Panc1 (cell line): ENCODE data around the gene MUC5AC. TPM values are rescaled to one million over a fixed set of nuclear protein-coding genes. Genes with fewer than 3 reads are reported as not detected.
"Not testable (repeated sequence)": the region's sequence is repeated elsewhere in the genome, so short reads cannot be mapped to it uniquely, and the experiment has no call there.

ENCODE experiments used
- ATAC-seq: fragments of 200-7000 bp; cut with Tn5 transposase; 2 replicates; pipeline ENCODE4 v1.9.1; 2020; ENCODE audit warnings: mild to moderate bottlenecking, moderate library complexity
- BruUV-seq: library from RNA; stranded (reverse); fragments of 400-500 nt; replicated peaks from 2 replicates; lab custom pipeline; 2021; lab: Mats Ljungman, UMichigan
- CTCF ChIA-PET: fragments of 300-600 bp; sonication (Branson Sonifier 250); formaldehyde crosslinking; loops from one replicate; lab custom pipeline; 2022; ENCODE audit warnings: antibody characterized with exemption; lab: Charles Lee
- POLR2A ChIA-PET: fragments of 300-600 bp; sonication (Branson Sonifier 250); formaldehyde crosslinking; loops from one replicate; lab custom pipeline; 2022; ENCODE audit warnings: antibody characterized with exemption; lab: Charles Lee
- DNase-seq: peaks from one replicate; pipeline ENCODE4 v3.0.0-alpha.2; 2010; ENCODE audit warnings: low read depth, low spot score
- H3K27ac ChIP-seq: 2 replicates; pipeline ENCODE4 v1.5.1; 2011; ENCODE audit warnings: mild to moderate bottlenecking, low read length, inconsistent platforms
- H3K27me3 ChIP-seq: fragments of 200-500 bp; sonication (Bioruptor generic); 2 replicates; pipeline ENCODE4 v1.6.0; 2014; ENCODE audit warnings: low read length, inconsistent platforms; ENCODE audit not compliant: control insufficient read depth, insufficient read depth
- H3K36me3 ChIP-seq: fragments of 200-500 bp; sonication (Bioruptor generic); 2 replicates; pipeline ENCODE4 v1.5.1; 2014; ENCODE audit warnings: inconsistent platforms, mild to moderate bottlenecking, low read length, moderate library complexity; ENCODE audit not compliant: control insufficient read depth, insufficient read depth
- H3K4me1 ChIP-seq: 2 replicates; pipeline ENCODE4 v1.5.1; 2011; ENCODE audit warnings: inconsistent platforms, mild to moderate bottlenecking, low read length, moderate library complexity; ENCODE audit not compliant: control insufficient read depth, insufficient read depth
- H3K4me3 ChIP-seq, 2 experiments: 2 replicates each; pipeline ENCODE4 v1.5.1; 2011 to 2012; ENCODE audit warnings: low read depth in 2 of 2, low read length in 2 of 2, mild to moderate bottlenecking in 2 of 2, inconsistent platforms in 1 of 2, moderate library complexity in 1 of 2
- H3K9me3 ChIP-seq: fragments of 200-500 bp; sonication (Bioruptor generic); 2 replicates; pipeline ENCODE4 v1.5.1; 2014; ENCODE audit warnings: low read depth, mild to moderate bottlenecking, inconsistent platforms, low read length, moderate library complexity; ENCODE audit not compliant: control insufficient read depth, insufficient read depth
- CTCF ChIP-seq: fragments of 450-650 bp; IDR thresholded peaks from 2 replicates; pipeline ENCODE4 v1.5.1; 2017; ENCODE audit warnings: mild to moderate bottlenecking
- POLR2AphosphoS5 ChIP-seq: IDR thresholded peaks from 2 replicates; pipeline ENCODE4 v1.6.1; 2012; ENCODE audit warnings: mild to moderate bottlenecking, low read depth, low read length, moderate library complexity
- SIN3A ChIP-seq: IDR thresholded peaks from 2 replicates; pipeline ENCODE4 v1.6.1; 2012; ENCODE audit warnings: low read depth, mild to moderate bottlenecking, low read length, moderate library complexity, borderline replicate concordance; ENCODE audit not compliant: insufficient read depth
- TCF7L2 ChIP-seq: IDR thresholded peaks from 2 replicates; pipeline ENCODE4 v1.6.1; 2011; ENCODE audit warnings: mild to moderate bottlenecking, low read depth, low read length, inconsistent platforms
- in situ Hi-C: cut with HindIII; loops from 2 replicates; pipeline ENCODE4 v1.10.0; 2016; ENCODE audit warnings: low sequenced_read_pairs, low pct_unique_long_range_greater_than_20kb
- intact Hi-C: fragments of 100-400 bp; cut with micrococcal nuclease; formaldehyde crosslinking; loops from one replicate; pipeline ENCODE4 v1.10.0; 2022; ENCODE audit not compliant: unreplicated experiment
- total RNA-seq: library from RNA; stranded (reverse); gene quantifications from one replicate; pipeline ENCODE4 v1.2.1, GENCODE V29; 2021; ENCODE audit not compliant: unreplicated experiment
- TF ChIP-seq, protein P1 (sequence below), 2 experiments: IDR thresholded peaks; 2 replicates each; pipeline ENCODE4 v1.6.1; 2011 to 2012; ENCODE audit warnings: low read depth in 2 of 2, control low read depth in 1 of 2, low read length in 1 of 2, mild to moderate bottlenecking in 1 of 2, moderate library complexity in 1 of 2; ENCODE audit not compliant: insufficient read depth in 1 of 2

MUC5AC gene
- total RNA-seq, 1 experiment from 2014 or later: 0.03 TPM

GRCh38 chr11:1171985-1172728 lies 14.4 kb downstream of the MUC5AC start:
- Histone ChIP-seq H3K27ac (no peak overlapping the region), H3K4me3 (no peak overlapping the region), H3K27me3 (no peaks in the 10 kb centered on the region), H3K4me1 (no peaks in the 10 kb centered on the region), H3K36me3 (no peaks in the 10 kb centered on the region), H3K9me3 (no peaks in the 10 kb centered on the region)
- intact Hi-C loops (no loop called here), in situ Hi-C loops (no loop called here)
- ChIA-PET CTCF (no interaction called here), POLR2A (interaction anchor here (0.7 kb wide), 1 partner anchor 236 kb away, joined by 4 read pairs; no protein-coding TSS in a partner anchor)
- ATAC-seq (peak; percentile 52), DNase-seq (no peak)
- TF ChIP-seq TCF7L2 (no peak), POLR2AphosphoS5 (no peak), SIN3A (no peak), CTCF (no peak)
- TF ChIP-seq, protein P1, sequence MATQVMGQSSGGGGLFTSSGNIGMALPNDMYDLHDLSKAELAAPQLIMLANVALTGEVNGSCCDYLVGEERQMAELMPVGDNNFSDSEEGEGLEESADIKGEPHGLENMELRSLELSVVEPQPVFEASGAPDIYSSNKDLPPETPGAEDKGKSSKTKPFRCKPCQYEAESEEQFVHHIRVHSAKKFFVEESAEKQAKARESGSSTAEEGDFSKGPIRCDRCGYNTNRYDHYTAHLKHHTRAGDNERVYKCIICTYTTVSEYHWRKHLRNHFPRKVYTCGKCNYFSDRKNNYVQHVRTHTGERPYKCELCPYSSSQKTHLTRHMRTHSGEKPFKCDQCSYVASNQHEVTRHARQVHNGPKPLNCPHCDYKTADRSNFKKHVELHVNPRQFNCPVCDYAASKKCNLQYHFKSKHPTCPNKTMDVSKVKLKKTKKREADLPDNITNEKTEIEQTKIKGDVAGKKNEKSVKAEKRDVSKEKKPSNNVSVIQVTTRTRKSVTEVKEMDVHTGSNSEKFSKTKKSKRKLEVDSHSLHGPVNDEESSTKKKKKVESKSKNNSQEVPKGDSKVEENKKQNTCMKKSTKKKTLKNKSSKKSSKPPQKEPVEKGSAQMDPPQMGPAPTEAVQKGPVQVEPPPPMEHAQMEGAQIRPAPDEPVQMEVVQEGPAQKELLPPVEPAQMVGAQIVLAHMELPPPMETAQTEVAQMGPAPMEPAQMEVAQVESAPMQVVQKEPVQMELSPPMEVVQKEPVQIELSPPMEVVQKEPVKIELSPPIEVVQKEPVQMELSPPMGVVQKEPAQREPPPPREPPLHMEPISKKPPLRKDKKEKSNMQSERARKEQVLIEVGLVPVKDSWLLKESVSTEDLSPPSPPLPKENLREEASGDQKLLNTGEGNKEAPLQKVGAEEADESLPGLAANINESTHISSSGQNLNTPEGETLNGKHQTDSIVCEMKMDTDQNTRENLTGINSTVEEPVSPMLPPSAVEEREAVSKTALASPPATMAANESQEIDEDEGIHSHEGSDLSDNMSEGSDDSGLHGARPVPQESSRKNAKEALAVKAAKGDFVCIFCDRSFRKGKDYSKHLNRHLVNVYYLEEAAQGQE (IDR thresholded peaks at IDR 0.05; ENCODE audit: insufficient read depth in 1 of 2, low read depth in 2 of 2, low read length in 1 of 2): no peak
- no TSS peak for BruUV-seq

- H3K27ac ChIP-seq: no peak overlapping the region
- H3K27me3 ChIP-seq: no peaks in the 10 kb centered on the region
- CTCF ChIA-PET: no interaction called here
- TF ChIP-seq TCF7L2 (no peak), POLR2AphosphoS5 (no peak), CTCF (no peak), SIN3A (no peak)
- TF ChIP-seq, protein P1 (IDR thresholded peaks at IDR 0.05; ENCODE audit: insufficient read depth in 1 of 2, low read depth in 2 of 2, low read length in 1 of 2): no peak
- no peak overlapping the region for H3K4me3 ChIP-seq
- no TSS peak for BruUV-seq
- no peaks in the 10 kb centered on the region for H3K9me3 ChIP-seq
- no peaks in the 10 kb centered on the region for H3K36me3 ChIP-seq
- intact Hi-C loops: no loop called here
- in situ Hi-C loops: no loop called here
- H3K4me1 ChIP-seq: no peaks in the 10 kb centered on the region
- POLR2A ChIA-PET: interaction anchor here (0.7 kb wide), 1 partner anchor 236 kb away, joined by 4 read pairs; no protein-coding TSS in a partner anchor
- ATAC-seq (no peak), DNase-seq (no peak)
Measured at GRCh38 chr11:1172729-1173117, 15.0 kb downstream of the MUC5AC start.

- BruUV-seq, H3K27me3 ChIP-seq, POLR2A ChIA-PET, H3K36me3 ChIP-seq, H3K4me3 ChIP-seq, H3K4me1 ChIP-seq, ATAC-seq, intact Hi-C loops, DNase-seq, CTCF ChIA-PET, H3K9me3 ChIP-seq, H3K27ac ChIP-seq, in situ Hi-C loops: not testable (repeated sequence)
Measured at GRCh38 chr11:1173396-1173795, 15.6 kb downstream of the MUC5AC start.
